Esophagus squamous epithelium (tissue), 4 donors: Measurements from ENCODE around the gene AR.

Source experiments
- CTCF ChIP-seq, 6 experiments: fragments of 450-650 bp in 4 of 6; fragments of 200-600 bp in 2 of 6; sonication (generic) in 2 of 6; IDR thresholded peaks; one replicate each; pipeline ENCODE4 v1.5.1; 2016 to 2019; ENCODE audit warnings: antibody characterized with exemption in 6 of 6, mild to moderate bottlenecking in 4 of 6, moderate library complexity in 4 of 6
- POLR2A ChIP-seq, 4 donors: fragments of 450-650 bp; IDR thresholded peaks; one replicate each; pipeline ENCODE4 v1.6.1; 2017; ENCODE audit warnings: antibody characterized with exemption in 4 of 4, mild to moderate bottlenecking in 4 of 4, moderate library complexity in 3 of 4

- TF ChIP-seq CTCF (IDR thresholded peaks at IDR 0.05): no peak
- no peak for TF ChIP-seq POLR2A (IDR thresholded peaks at IDR 0.05)
These were observed 156.8 kb downstream of the AR start for GRCh38 chrX:67700602-67701001.
